Adrenal gland (tissue), 5 donors: ENCODE results near the gene UNK.
A peak's percentile ranks its signal among the peaks of the same experiment; 100 is the strongest.

Experiments used
- POLR2A ChIP-seq, 2 donors: fragments of 450-650 bp; IDR thresholded peaks; one replicate each; pipeline ENCODE4 v1.6.1; 2017; ENCODE audit warnings: antibody characterized with exemption in 2 of 2, mild to moderate bottlenecking in 2 of 2, moderate library complexity in 1 of 2
- TF ChIP-seq, protein P1 (sequence below), 6 experiments: fragments of 450-650 bp in 4 of 6; fragments of 200-600 bp in 2 of 6; sonication (generic) in 1 of 6; IDR thresholded peaks; 1 replicate in 5 of 6; 2 replicates in 1 of 6; pipeline versions ENCODE4 v1.5.1 to v1.8.0; 2016 to 2021; ENCODE audit warnings: antibody characterized with exemption in 6 of 6, mild to moderate bottlenecking in 2 of 6, moderate library complexity in 1 of 6
- donor health status: DM: no; HTN: no; CAD: no.

DNA sequence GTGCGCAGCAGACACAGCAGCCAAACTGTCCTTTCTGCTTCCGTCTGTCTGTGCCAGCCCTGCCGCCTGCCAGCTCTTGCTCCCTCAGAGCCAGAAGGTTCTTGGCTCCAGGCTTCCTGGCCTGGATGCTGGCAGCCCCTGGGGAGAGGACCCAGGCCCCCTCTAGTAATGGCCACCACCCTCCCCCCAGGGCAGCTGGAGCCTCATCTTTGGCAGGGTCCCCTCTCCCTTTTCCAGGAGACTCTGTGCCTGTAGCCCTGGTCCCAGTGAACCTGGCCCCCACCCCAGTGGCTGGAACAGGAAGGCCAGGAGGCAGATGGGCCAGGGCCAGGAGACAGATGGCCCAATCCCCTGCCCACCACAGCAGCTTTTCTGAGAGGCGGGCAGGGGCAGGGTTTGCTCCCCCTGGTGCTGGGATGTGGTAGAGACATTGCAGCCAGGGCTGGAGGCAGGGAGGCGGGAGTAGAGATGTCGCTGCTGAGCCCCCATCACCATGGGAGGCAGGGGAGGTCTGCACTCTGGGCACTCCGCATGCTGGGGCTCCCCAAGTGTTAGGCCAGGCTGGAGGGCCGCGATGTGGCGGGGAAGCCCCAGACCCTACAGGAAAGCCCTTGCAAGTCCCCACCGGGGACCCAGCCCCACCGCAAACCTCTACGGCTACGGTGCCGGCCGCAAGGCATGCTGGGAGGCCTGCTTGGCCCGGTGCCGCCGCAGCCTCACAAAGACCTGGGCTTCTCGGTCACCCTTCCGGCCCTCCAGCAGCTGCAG is 42.9 kb downstream of the UNK start:
- TF ChIP-seq, protein P1, sequence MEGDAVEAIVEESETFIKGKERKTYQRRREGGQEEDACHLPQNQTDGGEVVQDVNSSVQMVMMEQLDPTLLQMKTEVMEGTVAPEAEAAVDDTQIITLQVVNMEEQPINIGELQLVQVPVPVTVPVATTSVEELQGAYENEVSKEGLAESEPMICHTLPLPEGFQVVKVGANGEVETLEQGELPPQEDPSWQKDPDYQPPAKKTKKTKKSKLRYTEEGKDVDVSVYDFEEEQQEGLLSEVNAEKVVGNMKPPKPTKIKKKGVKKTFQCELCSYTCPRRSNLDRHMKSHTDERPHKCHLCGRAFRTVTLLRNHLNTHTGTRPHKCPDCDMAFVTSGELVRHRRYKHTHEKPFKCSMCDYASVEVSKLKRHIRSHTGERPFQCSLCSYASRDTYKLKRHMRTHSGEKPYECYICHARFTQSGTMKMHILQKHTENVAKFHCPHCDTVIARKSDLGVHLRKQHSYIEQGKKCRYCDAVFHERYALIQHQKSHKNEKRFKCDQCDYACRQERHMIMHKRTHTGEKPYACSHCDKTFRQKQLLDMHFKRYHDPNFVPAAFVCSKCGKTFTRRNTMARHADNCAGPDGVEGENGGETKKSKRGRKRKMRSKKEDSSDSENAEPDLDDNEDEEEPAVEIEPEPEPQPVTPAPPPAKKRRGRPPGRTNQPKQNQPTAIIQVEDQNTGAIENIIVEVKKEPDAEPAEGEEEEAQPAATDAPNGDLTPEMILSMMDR (IDR thresholded peaks at IDR 0.05), result peak; percentile 61 to 83 (median 67)
- no peak for TF ChIP-seq POLR2A (IDR thresholded peaks at IDR 0.05)
